Spleen (tissue), 11 donors: ENCODE data around the gene SLC9A6. TPM values are rescaled to one million over a fixed set of nuclear protein-coding genes. Genes with fewer than 3 reads are reported as not detected.

Source experiments
- DNase-seq: peaks from one replicate; pipeline ENCODE4 v3.0.0-alpha.2; 2020
- H3K27ac ChIP-seq, 8 donors: fragments of 200-600 bp; sonication (generic) in 7 of 8; 1 replicate in 4 of 8; 2 replicates in 4 of 8; pipeline versions ENCODE4 v1.5.0 to v1.8.0; 2016 to 2021; ENCODE audit warnings: inconsistent platforms in 4 of 8, mild to moderate bottlenecking in 4 of 8, moderate library complexity in 1 of 8
- H3K27me3 ChIP-seq, 7 donors: fragments of 200-600 bp; sonication (generic) in 6 of 7; replicated peaks in 1 of 7; 1 replicate in 4 of 7; 2 replicates in 3 of 7; pipeline versions ENCODE4 v1.5.0 to v1.8.0; 2016 to 2021; ENCODE audit warnings: inconsistent platforms in 3 of 7, mild to moderate bottlenecking in 1 of 7
- H3K36me3 ChIP-seq, 6 donors: fragments of 200-600 bp; sonication (generic) in 5 of 6; 1 replicate in 4 of 6; 2 replicates in 2 of 6; pipeline versions ENCODE4 v1.5.0 to v1.8.0; 2016 to 2021; ENCODE audit warnings: inconsistent platforms in 2 of 6
- H3K4me1 ChIP-seq, 6 donors: fragments of 200-600 bp; sonication (generic) in 5 of 6; 1 replicate in 3 of 6; 2 replicates in 3 of 6; pipeline versions ENCODE4 v1.5.0 to v1.8.0; 2016 to 2021; ENCODE audit warnings: inconsistent platforms in 3 of 6
- H3K4me3 ChIP-seq, 8 donors: fragments of 200-600 bp; sonication (generic) in 7 of 8; 1 replicate in 4 of 8; 2 replicates in 4 of 8; pipeline versions ENCODE4 v1.5.0 to v1.8.0; 2016 to 2021; ENCODE audit warnings: inconsistent platforms in 4 of 8, mild to moderate bottlenecking in 4 of 8, moderate library complexity in 2 of 8
- H3K9me3 ChIP-seq, 8 donors: fragments of 200-600 bp; sonication (generic) in 7 of 8; 1 replicate in 4 of 8; 2 replicates in 4 of 8; pipeline versions ENCODE4 v1.5.0 to v1.8.0; 2016 to 2021; ENCODE audit warnings: inconsistent platforms in 4 of 8
- POLR2A ChIP-seq, 3 donors: fragments of 450-650 bp; IDR thresholded peaks; one replicate each; pipeline ENCODE4 v1.5.1; 2017; ENCODE audit warnings: antibody characterized with exemption in 3 of 3, mild to moderate bottlenecking in 1 of 3
- POLR2AphosphoS5 ChIP-seq, 3 donors: sonication (generic); formaldehyde crosslinking; IDR thresholded peaks; one replicate each; pipeline ENCODE4 v1.5.1; 2017; ENCODE audit warnings: antibody characterized with exemption in 3 of 3
- WGBS, 5 donors: extraction: QIAGEN DNeasy Blood & Tissue Kit in 3 of 5; methylation state at CpG; one replicate each; pipeline versions ENCODE4 v1.1.5 to v1.1.7; 2013 to 2018; 5-methylcytosine and 5-hydroxymethylcytosine counted together
- intact Hi-C: fragments of 100-400 bp; cut with DNase I; formaldehyde crosslinking; loops from one replicate; pipeline ENCODE4 v1.15.0; 2023; ENCODE audit warnings: low total_unique reads
- polyA plus RNA-seq, 3 donors: library from polyadenylated mRNA; stranded (reverse); fragments of 200-250 nt; gene quantifications; one replicate each; pipeline ENCODE4 v1.2.1, GENCODE V29; 2013
- total RNA-seq, 7 donors: library from RNA; depleted of rRNA in 3 of 7; stranded (reverse); fragments of >200 nt in 3 of 7; fragmentation: NEBNext Ultra II Directional in 4 of 7; extraction: Animal tissue kit (Norgen Biotek cat#: 25700) in 4 of 7; gene quantifications; one replicate each; pipeline versions ENCODE4 v1.1.0 to v1.2.1, GENCODE V29; 2016 to 2021
- TF ChIP-seq, protein P1 (sequence below), 11 experiments: fragments of 200-600 bp in 7 of 11; fragments of 450-650 bp in 4 of 11; sonication (generic) in 4 of 11; IDR thresholded peaks in 8 of 11; conservative IDR thresholded peaks in 3 of 11; 1 replicate in 7 of 11; 2 replicates in 4 of 11; pipeline versions ENCODE4 v1.4.0 to v1.8.0; 2016 to 2021; ENCODE audit warnings: antibody characterized with exemption in 11 of 11, inconsistent platforms in 4 of 11, mild to moderate bottlenecking in 1 of 11
- donor health status: healthy with polysubstance abuse.
- donor health status: DM: no; HTN: no; CAD: no; lungs with moderate emphysema.
- donor health status: DM: no; HTN: no; CAD: no.
- donor health status: Bipolar disorder and iron deficiency.
- donor health status: healthy.
- donor health status: DM: no; HTN: no; CAD: no.
- donor health status: DM: yes; HTN: yes; CAD: no.

Gene SLC9A6
- total and polyA plus RNA-seq, 10 donors = 6.2 to 19.9 (median 13.3) TPM

DNA sequence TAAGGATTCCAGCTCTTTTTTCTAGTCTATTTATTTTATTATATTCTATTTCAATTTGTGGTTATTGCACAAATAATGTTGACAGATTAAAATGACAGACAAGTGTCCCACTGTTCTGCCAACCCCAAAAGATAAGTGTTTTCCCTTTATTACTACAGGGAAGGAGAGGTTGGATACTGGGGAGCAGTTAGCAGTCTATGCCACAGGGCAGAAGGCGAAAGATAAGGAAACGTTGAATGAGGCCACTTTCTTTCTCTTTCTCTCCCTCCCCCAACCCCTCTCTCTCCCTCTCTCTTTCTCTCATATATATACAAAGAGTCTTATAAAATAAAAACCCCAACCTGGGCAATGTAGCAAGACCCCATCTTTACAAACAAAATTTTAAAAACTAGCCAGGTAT, 31.6 kb downstream of the SLC9A6 start:
- Histone ChIP-seq H3K27me3 (no peaks in the 10 kb centered on the region), H3K4me3 (no peak overlapping the region), H3K36me3 (peaks cover 0 to 89% (median 0%) of the 10 kb centered on the region in 6 donors), H3K9me3 (no peaks in the 10 kb centered on the region), H3K27ac (no peak overlapping the region), H3K4me1 (no peaks in the 10 kb centered on the region)
- WGBS, 5 donors = 72 to 100% (median 96%) methylated on average over 2 of the region's 2 CpGs
- intact Hi-C loops = no loop called here
- TF ChIP-seq POLR2A (IDR thresholded peaks at IDR 0.05) (no peak), POLR2AphosphoS5 (IDR thresholded peaks at IDR 0.05) (no peak)
- TF ChIP-seq, protein P1, sequence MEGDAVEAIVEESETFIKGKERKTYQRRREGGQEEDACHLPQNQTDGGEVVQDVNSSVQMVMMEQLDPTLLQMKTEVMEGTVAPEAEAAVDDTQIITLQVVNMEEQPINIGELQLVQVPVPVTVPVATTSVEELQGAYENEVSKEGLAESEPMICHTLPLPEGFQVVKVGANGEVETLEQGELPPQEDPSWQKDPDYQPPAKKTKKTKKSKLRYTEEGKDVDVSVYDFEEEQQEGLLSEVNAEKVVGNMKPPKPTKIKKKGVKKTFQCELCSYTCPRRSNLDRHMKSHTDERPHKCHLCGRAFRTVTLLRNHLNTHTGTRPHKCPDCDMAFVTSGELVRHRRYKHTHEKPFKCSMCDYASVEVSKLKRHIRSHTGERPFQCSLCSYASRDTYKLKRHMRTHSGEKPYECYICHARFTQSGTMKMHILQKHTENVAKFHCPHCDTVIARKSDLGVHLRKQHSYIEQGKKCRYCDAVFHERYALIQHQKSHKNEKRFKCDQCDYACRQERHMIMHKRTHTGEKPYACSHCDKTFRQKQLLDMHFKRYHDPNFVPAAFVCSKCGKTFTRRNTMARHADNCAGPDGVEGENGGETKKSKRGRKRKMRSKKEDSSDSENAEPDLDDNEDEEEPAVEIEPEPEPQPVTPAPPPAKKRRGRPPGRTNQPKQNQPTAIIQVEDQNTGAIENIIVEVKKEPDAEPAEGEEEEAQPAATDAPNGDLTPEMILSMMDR (IDR thresholded peaks at IDR 0.05 in 8 of 11, conservative IDR thresholded peaks at IDR 0.05 in 3 of 11) = no peak
- no peak for DNase-seq

DNA sequence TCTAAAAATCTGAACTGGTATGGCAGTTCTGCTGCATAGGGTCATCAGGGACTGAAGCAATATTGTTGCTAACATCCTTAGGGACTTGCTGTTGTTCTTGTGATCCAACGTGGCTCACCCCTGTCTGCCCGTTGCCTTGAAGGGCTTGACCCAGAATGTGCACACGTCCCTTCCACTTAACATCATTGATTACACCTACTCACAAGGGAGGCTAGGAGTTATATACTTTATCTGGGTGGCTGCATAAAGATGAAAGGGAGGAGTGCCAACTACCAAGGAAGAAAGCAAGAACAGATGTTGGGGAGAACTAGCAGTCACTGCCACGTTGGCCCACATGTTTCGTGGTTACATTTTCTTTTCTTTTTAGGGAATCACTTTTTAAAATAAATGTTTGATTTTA, 34.0 kb downstream of the SLC9A6 start:
- Histone ChIP-seq H3K27ac (no peak overlapping the region), H3K36me3 (peaks cover 0 to 82% (median 2%) of the 10 kb centered on the region in 6 donors), H3K27me3 (no peaks in the 10 kb centered on the region), H3K4me3 (no peak overlapping the region), H3K9me3 (no peaks in the 10 kb centered on the region), H3K4me1 (no peaks in the 10 kb centered on the region)
- TF ChIP-seq POLR2A (IDR thresholded peaks at IDR 0.05) = no peak
- TF ChIP-seq POLR2AphosphoS5 (IDR thresholded peaks at IDR 0.05) = no peak
- TF ChIP-seq, protein P1 (IDR thresholded peaks at IDR 0.05 in 8 of 11, conservative IDR thresholded peaks at IDR 0.05 in 3 of 11) = no peak
- no peak for DNase-seq
- WGBS, 5 donors = 66 to 89% (median 82%) methylated on average over 5 of the region's 5 CpGs
- intact Hi-C loops = no loop called here

DNA sequence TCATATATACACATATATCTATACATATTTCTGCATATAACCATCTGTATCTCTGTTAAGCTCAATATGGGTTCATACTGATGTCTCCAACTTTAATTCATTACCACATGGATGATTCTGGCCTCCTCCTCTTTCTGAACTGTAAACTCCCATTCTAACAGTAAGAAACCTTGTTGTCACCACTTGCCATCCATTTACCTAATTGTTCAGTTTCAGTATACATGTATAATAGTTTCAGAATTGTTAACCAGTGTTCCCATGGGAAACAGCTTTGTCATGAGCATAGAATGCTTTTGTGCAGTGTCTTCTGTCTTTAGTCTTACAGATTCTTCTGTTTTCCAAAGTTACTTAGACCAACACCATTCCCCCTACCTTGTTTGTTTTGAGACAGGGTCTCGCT, 35.9 kb downstream of the SLC9A6 start:
- intact Hi-C loops = loop anchor here (10.0 kb wide), 1 partner anchor 244 kb away; no protein-coding TSS in a partner anchor
- H3K4me3 ChIP-seq = no peak overlapping the region
- no peaks in the 10 kb centered on the region for H3K9me3 ChIP-seq

DNA sequence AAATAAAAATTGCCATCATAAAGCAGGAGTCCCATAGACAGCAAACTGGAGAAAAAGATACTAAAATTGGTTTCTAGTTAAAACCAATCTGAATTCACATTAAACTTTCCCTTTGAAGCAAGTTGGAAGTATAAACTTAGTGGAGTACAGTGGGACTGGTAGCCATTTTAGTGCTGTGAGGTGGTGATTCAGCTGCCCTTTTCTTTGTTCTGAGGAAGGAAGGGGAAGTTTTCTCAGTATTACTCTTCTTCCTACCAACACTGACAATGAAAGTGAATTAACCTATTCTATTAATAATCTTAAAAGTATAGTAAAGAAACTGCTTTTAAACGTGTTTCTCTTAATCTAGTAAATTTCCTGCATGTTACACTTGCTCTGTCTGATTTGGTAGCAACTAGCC, 36.7 kb downstream of the SLC9A6 start:
- no peak for TF ChIP-seq POLR2A (IDR thresholded peaks at IDR 0.05)
- TF ChIP-seq POLR2AphosphoS5 (IDR thresholded peaks at IDR 0.05) = no peak
- TF ChIP-seq, protein P1 (IDR thresholded peaks at IDR 0.05 in 8 of 11, conservative IDR thresholded peaks at IDR 0.05 in 3 of 11) = no peak
- Histone ChIP-seq H3K27me3 (no peaks in the 10 kb centered on the region), H3K4me3 (no peak overlapping the region), H3K36me3 (peaks cover 0 to 61% (median 3%) of the 10 kb centered on the region in 6 donors), H3K4me1 (no peaks in the 10 kb centered on the region), H3K27ac (no peak overlapping the region), H3K9me3 (no peaks in the 10 kb centered on the region)
- intact Hi-C loops = loop anchor here (10.0 kb wide), 1 partner anchor 243 kb away; no protein-coding TSS in a partner anchor
- 19 to 72% (median 50%) methylated on average over 1 of the region's 1 CpG for WGBS, 5 donors
- DNase-seq = no peak

More for the DNA sequence above, 35.9 kb downstream of the SLC9A6 start:
- no peak for DNase-seq
- WGBS, 5 donors = 85 to 100% (median 92%) methylated on average over 1 of the region's 1 CpG
- Histone ChIP-seq H3K27me3 (no peaks in the 10 kb centered on the region), H3K36me3 (peaks cover 0 to 68% (median 3%) of the 10 kb centered on the region in 6 donors), H3K4me1 (no peaks in the 10 kb centered on the region), H3K27ac (no peak overlapping the region)
- TF ChIP-seq POLR2AphosphoS5 (IDR thresholded peaks at IDR 0.05) (no peak), POLR2A (IDR thresholded peaks at IDR 0.05) (no peak)
- TF ChIP-seq, protein P1 (IDR thresholded peaks at IDR 0.05 in 8 of 11, conservative IDR thresholded peaks at IDR 0.05 in 3 of 11) = no peak
